NCI-H2171 (cell line): ENCODE measurements around the gene A2ML1.
"Not testable (repeated sequence)": the region's sequence is repeated elsewhere in the genome, so short reads cannot be mapped to it uniquely, and the experiment has no call there.

Experiments
- DNase-seq: peaks from one replicate; lab custom pipeline; 2025; lab: John Stamatoyannopoulos, UW

The A2ML1 gene

DNA sequence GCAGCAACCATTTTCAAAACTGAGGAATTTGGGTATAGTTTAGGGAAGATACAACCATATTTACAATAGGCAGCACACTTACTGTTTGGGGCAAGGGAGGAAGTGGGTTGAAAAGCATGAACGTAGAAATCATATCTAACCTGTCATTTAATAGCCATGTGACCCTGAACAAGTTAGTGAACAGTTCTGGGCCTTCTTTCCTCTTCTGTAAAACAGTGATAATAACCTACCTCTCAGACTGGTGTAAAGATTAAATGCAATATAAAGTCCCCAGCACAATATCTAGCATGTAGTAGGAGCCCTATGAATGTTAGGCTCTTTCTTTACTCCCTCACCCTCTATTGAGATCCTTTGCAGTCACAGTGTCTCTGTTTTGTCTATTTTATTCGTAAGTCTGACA lies 33.5 kb downstream of the A2ML1 start:
- DNase-seq, result no peak

DNA sequence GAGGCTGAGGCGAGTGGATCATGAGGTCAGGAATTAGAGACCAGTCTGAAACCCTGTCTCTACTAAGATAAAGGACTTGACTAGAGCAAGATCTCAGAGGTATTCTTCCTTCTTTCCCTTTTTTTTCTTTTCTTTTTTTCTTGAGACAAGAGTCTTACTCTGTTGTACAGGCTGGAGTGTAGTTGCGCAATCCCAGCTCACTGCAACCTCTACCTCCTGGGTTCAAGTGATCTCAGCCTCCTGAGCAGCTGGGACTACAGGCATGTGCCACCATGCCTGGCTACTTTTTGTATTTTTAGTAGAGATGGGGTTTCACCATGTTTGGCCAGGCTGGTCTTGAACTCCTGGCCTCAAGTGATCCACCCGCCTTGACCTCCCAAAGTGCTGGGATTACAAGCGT lies 37.0 kb downstream of the A2ML1 start:
- DNase-seq, result not testable (repeated sequence)

DNA sequence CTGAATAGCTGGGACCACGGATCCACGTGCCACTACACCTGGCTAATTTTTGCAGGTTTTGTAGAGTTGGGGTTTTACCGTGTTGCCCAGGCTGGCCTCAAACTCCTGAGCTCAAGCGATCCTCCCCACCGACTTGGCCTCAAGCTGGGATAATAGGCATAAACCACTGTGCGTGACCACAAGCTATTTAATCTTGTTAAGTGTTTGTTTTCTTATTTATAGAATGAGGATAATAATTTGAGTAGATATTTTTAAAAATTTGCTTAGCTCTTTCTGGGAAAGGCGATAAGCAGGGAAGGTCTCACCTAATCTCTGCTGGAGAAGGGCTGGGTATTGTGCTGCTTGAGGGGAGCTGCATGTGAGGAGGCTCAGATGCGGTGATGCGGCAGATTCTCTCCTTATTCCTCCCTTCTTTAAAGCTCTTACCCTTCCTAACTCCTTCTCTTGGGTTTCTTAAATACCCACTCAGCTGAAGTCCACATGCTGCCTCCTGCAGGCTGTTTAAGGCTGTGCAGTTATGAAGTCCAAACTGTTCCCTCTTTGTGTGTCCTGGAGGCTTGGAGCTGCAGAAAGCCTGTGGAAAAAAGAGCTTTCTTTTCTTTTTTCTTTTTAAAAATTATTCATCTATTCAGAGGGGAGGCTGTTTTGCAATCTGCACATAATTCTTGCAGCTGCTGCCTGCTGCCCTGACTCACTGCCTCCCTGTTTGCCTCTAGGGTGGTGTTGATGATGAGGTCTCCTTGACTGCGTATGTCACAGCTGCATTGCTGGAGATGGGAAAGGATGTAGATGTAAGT lies 37.9 kb downstream of the A2ML1 start:
- no peak for DNase-seq

DNA sequence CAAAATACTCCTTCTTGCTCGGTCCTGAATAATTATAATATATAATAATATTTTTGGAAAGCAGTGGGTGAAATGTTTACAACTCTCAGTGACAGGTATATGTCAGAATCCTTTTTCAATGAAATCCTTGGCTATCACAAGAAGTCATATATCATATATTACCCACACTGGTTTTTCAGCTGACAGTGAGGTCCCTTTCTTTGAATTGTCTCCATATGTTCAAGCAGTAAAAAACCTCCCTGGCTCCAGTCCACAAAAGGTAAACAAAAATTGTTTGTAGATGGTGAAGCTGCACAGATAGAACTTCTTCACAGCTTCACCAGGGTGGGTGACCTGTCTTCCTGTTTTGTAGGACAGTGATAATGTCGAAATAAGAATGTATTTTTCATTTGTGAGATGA lies 44.0 kb downstream of the A2ML1 start:
- no peak for DNase-seq

DNA sequence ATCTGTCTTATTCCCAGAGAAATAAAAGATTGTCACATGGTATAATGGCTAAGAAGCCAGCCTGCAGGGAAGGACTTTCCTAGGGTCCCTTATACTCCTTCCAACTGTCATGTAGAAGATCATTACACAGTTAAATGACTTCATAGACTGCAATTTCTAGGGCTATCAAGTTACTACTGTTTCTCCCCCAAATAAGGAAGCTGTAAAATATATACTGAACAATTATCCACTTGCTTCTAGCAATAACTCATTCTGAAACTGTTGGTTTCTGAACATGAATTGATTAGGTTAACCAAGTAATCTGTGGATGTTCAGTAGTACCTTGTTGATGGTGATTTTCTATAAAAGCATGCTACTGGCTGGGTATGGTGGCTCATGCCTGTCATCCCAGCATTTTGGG lies 44.6 kb downstream of the A2ML1 start:
- DNase-seq, result no peak

DNA sequence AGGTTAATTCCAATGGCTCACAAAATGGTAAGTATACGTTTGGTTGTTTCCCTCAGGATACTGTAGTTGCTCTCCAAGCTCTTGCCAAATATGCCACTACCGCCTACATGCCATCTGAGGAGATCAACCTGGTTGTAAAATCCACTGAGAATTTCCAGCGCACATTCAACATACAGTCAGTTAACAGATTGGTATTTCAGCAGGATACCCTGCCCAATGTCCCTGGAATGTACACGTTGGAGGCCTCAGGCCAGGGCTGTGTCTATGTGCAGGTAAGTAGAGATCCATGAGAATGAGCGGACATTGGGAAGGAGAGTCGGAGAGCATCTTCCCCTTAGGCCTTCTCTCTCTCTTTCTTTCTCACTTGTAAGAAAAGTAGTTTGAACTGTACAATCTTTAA lies 45.4 kb downstream of the A2ML1 start:
- no peak for DNase-seq

DNA sequence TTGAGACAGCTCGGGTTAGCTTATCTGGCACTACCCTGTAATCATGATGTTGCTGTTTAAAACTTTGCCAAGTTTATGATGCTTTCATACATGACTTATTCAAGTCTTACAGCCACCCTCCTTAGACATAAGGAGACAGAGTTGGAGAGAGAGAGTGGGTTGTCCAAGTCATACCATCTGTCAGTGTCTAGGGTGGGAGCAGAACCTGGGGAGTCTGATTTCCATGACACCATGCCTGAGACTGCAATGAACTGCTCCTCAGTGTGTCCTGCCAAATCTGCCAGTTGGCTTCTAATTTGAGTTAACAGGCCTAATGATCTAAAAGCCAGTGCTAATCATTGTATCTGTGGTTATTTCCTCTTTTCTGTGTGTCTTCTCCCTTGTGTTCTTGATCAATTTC lies 48.2 kb downstream of the A2ML1 start:
- no peak for DNase-seq

DNA sequence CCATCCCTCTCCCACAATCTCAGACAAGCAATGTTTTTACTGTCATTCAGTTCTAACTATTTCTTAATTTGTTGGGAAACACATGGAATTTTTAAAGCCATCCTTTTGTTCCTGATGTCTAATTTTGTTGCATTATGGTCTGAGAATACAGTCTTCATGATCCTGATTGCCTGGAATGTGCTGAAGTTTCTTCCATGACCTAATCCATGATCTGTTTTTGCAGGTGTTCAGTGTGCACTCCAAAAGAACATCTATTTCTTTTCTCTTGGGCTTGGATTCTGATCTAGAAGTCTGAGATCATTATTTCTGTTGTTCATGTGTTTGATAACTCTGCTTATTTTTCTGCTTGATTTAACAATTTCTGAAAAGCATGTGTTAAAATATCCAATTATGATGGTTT lies 48.6 kb downstream of the A2ML1 start:
- DNase-seq, result no peak

DNA sequence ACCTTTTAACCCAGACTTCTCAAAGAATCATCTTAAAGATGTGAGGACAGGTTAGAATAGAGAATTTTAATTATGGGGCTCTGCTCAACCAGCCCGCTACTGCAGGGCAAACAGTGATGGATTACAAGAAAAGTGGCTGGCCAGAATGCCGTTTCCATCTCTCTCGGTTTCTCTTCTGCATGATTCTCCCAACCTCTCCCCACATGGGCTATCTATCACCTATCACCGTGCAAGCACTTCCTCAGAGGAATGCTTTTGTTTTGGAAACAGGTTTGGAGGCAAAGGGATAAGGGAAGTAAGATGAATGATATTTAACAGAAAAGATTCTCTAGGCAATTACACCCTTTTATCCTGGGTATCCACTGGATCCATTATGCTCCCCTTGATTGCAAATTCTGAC lies 54.5 kb downstream of the A2ML1 start:
- DNase-seq, result no peak

DNA sequence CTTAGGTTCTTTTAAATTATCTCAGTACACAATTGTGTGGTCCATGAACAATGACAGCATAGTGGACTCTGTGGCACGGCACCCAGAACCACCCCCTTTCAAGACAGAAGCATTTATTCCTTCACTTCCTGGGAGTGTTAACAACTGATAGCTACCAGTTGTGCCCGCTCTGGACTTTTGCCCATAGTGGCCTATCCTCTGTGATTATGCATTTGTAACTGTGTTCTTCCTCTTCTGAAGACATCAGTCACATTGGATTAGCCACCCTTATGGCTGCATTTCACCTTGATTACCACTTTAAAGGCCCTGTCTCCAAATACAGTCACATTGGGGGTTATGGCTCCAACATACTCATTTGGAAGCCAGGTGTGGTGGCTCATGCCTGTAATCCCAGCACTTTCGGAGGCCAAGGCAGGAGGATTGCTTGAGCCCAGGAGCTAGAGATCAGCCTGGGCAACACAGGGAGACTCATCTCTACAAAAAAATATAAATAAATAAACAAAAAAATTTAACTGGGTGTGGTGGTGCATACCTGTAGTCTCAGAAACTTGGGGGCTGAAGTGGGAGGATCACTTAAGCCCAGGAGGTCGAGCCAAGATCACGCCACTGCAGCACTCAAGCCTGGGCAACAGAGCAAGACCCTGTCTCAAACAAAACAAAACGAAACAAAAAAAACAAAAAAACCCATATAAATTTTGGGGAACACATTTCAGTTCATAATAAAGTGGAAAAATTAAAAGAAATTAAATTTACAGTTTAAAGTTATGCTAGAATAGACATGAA lies 64.3 kb downstream of the A2ML1 start:
- DNase-seq, result no peak

DNA sequence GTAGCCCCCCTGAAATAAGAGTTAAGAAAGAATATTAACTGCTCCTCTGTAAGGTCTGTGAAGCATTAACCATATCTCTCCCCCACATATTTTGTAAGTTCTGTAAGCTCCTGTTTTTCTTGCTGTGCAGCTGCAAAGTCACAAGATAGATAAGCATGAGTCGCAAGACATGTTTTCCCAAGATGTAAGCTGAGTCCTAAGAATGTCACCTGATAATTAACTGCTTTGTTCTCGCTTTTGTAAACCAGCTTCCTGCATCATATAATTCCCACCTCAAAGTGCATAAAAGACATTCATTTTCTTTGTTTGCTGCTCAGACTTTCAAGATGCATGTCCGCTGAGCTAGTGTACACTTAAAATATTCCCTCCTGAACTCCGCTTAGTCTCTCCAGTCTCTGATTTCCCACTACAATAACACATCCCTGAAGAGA lies 64.9 kb downstream of the A2ML1 start:
- DNase-seq, result no peak

DNA sequence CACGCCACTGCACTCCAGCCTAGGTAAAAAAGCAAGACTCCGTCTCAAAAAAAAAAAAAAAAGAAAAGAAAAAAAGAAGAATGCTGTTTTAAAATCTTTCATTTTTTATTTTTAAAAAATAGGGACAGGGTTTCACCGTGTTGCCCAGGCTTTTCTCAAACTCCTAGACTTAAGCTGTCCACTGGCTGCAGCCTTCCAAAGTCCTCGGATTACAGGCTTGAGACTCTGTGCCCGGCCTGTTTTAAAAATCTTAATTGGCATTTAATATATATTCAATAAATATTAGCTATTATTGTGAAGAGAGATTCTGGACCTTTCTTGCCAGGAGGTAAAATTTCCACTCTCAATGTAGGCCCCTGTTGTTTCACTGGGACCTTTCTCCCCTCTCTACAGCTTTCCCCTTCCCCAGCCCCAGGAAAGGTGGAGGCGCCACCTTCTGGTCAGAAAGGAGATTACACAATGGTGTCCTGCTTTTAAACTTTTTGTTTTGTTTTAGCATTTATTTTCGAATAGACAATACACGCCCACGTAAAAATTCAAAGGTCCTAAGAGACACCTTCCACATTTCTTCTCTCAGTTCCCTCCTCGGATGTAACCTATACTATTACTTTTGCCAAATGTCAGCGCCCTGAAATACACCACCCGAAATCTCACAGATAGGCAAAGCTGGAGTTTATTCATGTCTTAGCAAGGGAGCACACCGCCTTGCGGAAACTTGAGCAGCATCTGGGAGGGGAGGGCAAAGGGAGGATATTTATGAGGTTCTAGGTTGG lies 68.1 kb downstream of the A2ML1 start:
- DNase-seq, result no peak

DNA sequence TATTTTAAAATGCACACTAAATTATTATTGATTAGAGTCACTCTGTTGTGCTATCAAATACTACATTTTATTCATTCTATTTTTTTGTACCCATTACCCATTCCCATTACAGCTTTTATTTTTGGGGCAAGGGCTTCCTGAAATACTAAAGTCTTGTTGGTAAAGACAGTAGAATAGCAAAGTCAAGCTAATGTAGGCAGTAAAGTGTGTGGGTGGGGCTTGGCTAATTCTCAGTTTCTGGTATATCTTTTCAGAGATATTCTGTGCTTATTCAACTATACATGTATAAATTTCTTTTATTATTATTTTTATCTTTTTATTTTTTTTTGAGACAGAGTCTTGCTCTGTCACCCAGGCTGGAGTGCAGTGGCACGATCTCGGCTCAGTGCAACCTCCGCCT lies 69.6 kb downstream of the A2ML1 start:
- DNase-seq, result no peak

DNA sequence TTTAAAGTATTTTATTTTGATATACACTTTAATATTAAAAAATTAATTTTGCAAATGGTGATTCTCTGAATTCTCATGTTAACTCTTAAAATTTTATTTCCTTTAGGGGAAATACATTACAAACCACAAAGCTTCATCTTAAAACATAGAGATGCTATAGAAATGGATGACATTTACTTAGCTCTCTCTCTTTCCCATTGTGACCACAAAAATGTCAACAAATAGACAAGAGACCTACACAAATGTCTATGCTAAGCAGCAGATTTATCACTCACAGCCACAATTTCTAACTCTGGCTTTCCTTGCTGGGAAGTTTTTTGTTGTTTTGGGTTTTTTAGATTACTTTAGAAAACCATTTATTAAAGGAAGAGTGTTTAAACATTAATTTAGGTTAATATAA lies 72.0 kb downstream of the A2ML1 start:
- no peak for DNase-seq

DNA sequence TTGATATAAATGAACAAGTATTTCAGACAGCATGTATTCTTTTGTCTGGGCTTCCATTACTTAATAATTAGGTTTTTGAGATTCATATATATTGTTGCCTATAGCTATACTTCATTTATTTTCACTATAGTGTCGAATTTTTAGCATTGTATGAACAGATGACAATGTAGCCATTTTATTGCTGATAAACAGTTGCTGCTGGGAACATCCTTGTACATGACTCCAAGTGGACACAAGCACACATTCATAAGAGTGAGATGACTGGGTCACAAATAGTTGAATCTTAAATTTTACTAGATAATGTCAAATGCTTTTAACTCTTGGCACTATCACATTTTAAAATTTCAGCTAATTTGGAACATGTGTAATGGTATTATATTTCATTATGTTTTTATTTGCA lies 72.6 kb downstream of the A2ML1 start:
- DNase-seq, result no peak

DNA sequence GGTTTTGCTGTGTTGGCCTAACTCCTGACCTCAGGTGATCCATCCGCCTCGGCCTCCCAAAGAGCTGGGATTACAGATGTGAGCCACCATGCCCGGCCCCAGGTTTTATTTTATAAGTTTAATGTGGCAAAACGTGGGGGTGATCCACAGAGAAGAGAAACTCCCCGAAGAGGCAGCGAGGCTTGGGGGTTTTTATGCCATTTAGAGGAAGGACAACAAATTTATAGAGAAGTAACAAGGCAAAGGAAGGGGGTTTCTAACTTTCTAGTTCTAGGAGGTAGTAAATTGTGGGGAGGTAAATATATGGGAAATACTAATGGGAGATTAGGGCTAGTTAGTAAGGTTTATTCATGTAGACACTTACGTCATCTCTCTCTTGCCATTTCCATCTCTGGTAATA lies 74.7 kb downstream of the A2ML1 start:
- DNase-seq, result no peak

DNA sequence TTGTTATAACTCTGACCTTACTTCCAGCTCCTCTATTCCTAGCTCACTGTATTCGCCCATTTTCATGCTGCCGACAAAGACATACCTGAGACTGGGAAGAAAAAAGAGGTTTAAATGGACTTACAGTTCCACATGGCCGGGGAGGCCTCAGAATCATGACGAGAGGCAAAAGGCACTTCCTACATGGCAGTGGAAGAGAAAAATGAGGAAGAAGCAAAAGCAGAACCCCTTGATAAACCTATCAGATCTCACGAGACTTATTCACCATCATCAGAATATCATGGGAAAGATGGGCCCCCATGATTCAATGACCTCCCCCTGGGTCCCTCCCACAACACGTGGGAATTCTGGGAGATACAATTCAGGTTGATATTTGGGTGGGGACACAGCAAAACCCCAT lies 77.4 kb downstream of the A2ML1 start:
- no peak for DNase-seq

DNA sequence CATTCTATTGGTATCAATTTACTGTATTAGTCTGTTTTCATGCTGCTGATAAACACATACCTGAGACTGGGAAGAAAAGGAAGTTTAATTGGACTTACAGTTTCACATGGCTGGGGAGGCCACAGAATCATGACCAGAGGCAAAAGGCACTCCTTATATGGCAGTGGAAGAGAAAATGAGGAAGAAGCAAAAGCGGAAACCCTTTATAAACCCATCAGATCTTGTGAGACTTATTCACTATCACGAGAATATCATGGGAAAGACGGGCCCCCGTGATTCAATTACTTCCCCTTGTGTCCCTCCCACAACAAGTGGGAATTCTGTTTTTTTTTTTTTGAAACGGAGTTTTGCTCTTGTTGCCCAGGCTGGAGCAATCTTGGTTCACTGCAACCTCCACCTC lies 80.3 kb downstream of the A2ML1 start:
- not testable (repeated sequence) for DNase-seq

DNA sequence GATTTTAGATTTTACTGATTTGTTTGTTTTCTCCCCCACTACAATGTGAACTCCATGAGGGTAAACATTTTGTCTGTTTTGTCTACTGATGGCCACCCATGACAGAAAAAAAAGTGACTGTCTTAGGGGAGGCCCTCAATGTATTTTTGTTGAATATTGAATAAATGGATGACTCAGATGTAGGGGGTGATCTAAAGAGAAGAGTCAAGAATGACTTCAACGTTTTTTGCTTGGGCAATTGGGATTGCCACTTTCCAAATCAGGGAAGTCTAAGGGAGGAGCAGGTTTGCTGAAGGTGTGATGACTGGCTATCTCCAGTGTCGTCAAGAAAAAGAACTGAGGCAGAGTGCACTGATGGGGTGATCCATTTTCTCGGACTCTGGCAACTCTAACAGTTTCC lies 81.2 kb downstream of the A2ML1 start:
- DNase-seq, result no peak

DNA sequence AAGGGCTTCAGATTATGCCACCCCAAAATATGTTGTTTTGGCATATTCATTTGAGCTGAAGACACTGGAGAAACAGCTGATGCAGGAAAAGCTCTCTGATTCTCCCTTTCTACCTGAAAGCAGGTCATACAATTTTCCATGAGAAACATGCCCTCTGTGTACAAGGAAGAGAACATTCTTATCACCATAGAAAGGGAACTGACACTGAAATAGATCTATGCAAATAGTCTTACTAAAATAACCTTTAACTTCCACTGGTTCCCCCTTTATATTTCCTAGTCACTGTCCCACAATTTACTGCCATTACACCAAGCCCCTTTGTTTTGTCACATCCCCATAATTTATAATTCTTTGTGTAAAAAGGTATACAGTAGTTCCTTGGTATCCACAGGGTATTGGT lies 82.2 kb downstream of the A2ML1 start:
- no peak for DNase-seq

DNA sequence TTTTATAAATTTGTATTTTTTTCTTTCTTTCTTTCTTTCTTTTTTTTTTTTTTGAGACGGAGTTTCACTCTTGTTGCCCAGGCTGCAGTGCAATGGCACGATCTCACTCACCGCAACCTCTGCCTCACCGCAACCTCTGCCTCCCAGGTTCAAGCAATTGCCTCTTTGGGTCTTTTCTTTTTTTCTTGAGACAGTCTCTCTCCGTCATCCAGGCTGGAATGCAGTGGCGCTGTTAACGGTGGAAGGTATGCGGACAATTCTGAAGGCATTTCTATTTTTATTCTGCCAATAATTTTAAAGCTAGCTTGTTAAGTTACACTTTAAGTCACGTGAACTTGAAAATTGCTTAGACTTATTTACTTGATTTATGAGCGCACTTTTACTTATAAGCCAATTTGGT lies 83.1 kb downstream of the A2ML1 start:
- no peak for DNase-seq

DNA sequence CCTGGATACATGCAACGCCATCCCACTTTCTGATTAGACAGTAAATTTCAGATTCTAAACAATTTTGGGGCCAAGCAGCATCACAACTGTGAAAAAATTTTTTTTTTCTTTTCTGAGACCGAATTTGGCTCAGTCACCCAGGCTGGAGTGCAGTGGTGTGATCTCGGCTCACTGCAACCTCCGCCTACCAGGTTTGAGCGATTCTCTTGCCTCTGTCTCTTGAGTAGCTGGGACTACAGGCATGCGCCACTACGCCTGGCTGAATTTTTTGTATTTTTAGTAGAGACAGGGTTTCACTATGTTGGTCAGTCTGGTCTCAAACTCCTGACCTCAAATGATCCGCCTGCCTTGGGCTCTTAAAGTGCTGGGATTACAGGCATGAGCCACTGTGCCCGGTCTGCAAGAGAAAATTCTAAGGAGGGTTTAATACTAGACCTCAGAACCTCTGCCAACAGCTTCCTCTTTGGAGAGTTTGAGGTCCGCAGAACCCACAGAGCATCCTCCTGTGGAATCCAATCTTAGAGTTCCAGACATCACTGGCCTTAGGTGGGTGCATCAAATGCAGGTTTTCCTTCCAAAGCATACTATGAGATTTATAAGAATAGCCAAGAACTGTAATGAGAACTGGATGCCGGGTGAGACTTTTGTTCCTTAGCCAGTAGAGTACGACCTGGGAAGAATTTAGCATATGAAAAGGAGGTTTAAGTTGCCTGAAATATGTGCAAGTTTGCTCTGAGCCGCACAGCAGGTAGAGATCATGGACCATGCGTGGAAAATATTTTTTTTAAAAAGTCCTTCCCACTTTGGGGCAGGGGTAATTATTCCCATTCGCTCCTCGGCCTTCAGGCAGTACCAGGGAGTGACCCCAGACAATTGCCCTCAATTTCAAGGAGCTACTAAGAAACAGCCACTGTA lies 84.1 kb downstream of the A2ML1 start:
- no peak for DNase-seq
